ENCODE data around the gene MASP2. TPM values are rescaled to one million over a fixed set of nuclear protein-coding genes. Genes with fewer than 3 reads are reported as not detected.
A peak's percentile ranks its signal among the peaks of the same experiment; 100 is the strongest.
"Not testable (repeated sequence)": the region's sequence is repeated elsewhere in the genome, so short reads cannot be mapped to it uniquely, and the experiment has no call there.

The MASP2 gene
- not detected in 2 replicates for total RNA-seq
- polyA plus RNA-seq (2012), result 1.0 TPM

DNA sequence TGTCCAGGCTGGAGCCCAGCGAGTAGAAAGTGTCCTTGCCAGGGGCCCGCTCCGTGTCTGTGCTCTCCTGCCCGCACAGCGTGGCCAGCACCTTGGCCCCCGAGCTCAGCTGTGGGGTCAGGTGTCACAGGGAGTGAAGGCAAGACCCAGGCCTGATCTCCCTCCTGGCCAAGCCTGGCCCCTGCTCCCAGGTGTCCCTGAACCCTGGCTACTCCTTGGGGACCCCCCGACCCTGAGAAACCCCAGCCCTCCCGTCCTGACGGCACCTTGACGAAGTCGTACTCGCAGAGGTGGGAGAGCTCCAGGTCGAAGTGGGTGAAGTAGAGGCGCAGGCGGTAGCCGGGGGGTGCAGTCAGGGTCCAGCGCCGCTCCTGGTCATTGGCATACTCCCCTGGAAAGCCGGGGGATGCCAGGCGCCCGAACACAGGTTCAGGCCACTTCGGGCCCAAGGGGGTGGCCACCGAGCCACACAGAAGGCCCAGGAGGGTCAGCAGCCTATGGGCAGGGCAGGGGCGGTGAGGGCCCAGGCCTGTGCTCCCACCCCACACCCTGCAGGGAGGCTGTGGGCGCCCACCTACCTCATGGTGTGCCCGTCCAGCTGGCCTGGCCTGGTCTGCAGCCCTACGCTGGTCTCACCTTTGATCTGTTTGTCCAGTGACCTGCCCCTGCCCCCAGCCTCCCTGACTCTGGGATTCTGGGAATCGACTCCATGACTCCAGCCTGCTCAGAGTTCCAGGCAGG, at the start of gene MASP2:
Gene MASP2 (minus strand): TSS at position 615 of the 741 bp plus-strand sequence. CDS start 32 bp downstream, at position 583.
- no peak for DNase-seq (ENCODE audit: low read depth)

DNA sequence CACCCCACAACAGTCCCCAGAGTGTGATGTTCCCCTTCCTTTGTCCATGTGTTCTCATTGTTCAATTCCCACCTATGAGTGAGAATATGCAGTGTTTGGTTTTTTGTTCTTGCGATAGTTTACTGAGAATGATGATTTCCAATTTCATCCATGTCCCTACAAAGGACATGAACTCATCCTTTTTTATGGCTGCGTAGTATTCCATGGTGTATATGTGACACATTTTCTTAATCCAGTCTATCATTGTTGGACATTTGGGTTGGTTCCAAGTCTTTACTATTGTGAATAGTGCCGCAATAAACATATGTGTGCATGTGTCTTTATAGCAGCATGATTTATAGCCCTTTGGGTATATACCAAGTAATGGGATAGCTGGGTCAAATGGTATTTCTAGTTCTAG, 36.7 kb upstream of the MASP2 start:
- DNase-seq (ENCODE audit: low read depth), result not testable (repeated sequence)

- no peak for DNase-seq (ENCODE audit: low read depth)
Observed at GRCh38 chr1:11080931-11081330, 33.9 kb upstream of the MASP2 start.

DNA sequence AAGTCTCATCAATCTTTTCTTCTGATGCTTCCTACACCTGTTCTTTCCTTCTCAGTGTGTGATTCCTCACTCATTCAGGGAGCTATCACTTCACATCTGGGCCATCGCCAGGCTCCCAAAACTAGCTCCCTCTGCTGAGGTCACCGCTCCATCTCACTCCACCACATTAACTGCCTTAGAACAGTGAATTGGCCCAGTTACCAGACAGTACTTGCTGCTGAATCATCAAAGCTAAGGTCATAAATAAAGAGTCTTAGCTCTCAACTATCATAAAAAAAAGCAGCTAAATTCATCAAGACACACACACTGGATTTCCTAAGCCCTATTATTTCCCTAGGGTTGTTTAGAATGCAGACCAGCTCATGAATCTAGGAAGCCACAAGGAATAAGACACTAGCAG, 31.6 kb upstream of the MASP2 start:
- DNase-seq (ENCODE audit: low read depth), result peak; percentile 52

DNA sequence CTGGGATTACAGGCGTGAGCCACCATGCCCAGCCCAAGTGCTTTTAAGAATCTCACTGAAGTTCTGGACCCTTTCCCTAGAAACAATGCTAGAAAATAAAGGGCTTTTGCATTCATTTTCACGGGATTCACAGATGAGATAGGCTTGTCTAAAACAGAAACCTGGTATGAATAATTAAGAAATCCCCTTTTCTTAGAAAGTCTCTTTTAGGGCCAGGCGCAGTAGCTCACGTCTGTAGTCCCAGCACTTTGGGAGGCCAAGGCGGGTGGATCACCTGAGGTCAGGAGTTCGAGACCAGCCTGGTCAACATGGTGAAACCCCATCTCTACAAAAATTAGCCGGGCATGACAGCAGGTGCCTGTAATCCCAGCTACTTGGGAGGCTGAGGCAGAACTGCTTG, 26.4 kb upstream of the MASP2 start:
- DNase-seq (ENCODE audit: low read depth), result not testable (repeated sequence)

- DNase-seq (ENCODE audit: low read depth), result no peak
Observed at GRCh38 chr1:11072216-11072917, 25.3 kb upstream of the MASP2 start.

- no peak for DNase-seq (ENCODE audit: low read depth)
Observed at GRCh38 chr1:11071463-11072215, 24.6 kb upstream of the MASP2 start.

DNA sequence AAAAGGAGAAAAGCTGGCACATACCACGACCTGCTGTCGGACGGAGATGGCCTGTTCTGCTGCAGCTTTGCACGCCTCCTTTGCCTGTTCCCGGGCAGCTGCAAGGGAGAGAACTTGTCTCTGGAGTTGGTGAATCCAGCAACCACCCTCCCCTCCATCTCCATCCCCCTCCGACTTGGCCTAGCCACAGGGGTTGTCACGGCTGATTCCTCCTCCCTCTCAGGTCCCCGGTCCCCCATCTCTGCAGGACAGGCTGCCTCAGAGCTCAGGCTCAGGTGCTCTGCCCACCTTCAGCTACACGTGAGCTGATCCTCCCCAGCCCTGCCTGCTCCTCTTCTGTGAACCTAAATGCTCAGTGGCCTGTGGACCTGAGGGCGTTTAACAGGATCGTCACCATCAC, 23.8 kb upstream of the MASP2 start:
- no peak for DNase-seq (ENCODE audit: low read depth)

GRCh38 chr1:11068600-11069473, 21.8 kb upstream of the MASP2 start:
- DNase-seq (ENCODE audit: low read depth), result no peak

GRCh38 chr1:11067716-11068599, 20.9 kb upstream of the MASP2 start:
- no peak for DNase-seq (ENCODE audit: low read depth)

- no peak for DNase-seq (ENCODE audit: low read depth)
Observed at GRCh38 chr1:11065796-11066195, 18.8 kb upstream of the MASP2 start.

DNA sequence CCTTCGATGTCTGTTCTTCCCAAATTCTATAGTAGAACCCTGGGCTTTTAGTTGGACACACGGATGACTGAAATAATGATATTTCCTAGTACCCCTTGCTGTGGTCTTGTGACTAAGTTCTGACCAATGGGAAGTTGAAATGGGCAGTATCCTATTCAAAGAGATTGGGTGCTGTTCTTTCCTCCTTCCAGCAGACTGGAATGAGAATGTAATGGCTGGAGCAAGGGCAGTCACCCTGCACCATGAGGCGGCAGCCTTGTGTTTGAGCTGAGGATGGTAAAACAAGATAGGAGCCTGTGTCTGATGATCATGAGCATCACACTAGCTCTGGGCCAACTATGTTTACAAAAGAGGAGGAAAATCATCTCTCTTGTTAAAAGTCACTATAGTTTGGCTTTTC, 17.9 kb upstream of the MASP2 start:
- DNase-seq (ENCODE audit: low read depth), result no peak

GRCh38 chr1:11063937-11064537, 17.0 kb upstream of the MASP2 start:
- not testable (repeated sequence) for DNase-seq (ENCODE audit: low read depth)

- peak; percentile 96 for DNase-seq (ENCODE audit: low read depth)
Observed at GRCh38 chr1:11062965-11063401, 15.9 kb upstream of the MASP2 start.

DNA sequence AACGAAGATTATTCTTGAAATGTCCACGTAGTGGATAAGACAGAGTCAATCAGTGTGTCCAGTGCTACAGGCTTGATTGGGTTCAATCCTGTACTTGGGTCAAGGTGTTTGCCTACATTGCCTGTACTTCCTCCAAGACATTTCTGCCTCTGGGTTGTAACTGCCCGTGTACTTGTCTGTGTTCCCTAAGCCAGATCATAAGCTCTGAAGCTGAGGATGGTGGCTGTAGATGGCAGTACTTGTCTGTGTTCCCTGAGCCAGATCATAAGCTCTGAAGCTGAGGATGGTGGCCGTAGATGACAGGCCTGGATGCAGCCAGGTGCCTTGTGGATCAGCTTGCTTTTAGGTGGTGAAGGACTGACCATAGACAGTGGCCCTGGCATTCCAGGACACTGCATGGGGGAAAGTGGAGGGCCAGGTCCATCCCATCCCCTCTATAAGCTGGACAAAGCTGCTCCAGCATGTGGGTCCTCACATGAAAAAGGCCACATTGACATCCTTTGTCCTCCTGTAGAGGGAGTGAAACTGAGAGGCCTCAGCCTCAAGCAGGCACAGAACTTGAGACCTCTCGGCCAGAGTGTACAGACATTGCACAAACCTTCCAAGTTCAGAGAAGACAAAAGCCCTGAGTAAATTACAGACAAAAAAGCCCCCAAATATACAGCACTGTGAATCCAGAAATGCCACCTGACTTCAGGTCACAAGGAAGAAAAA, 14.8 kb upstream of the MASP2 start:
- no peak for DNase-seq (ENCODE audit: low read depth)

- DNase-seq (ENCODE audit: low read depth), result peak; percentile 91
Observed at GRCh38 chr1:11059968-11060830, 13.2 kb upstream of the MASP2 start, which contains the start of gene SRM. Gene SRM, minus strand, starts transcription at chr1:11060018. Its CDS starts 75 bp downstream, at chr1:11059943.

GRCh38 chr1:11059155-11059967, 12.3 kb upstream of the MASP2 start:
- DNase-seq (ENCODE audit: low read depth), result no peak
